H1 (cell line): ENCODE measurements around the gene CCDC80. TPM values are rescaled to one million over a fixed set of nuclear protein-coding genes. Genes with fewer than 3 reads are reported as not detected.

ENCODE experiments used
- CTCF ChIA-PET: fragments of 300-600 bp; sonication (Branson Sonifier 250); formaldehyde crosslinking; loops from one replicate; lab custom pipeline; 2021; ENCODE audit not compliant: partially characterized antibody; lab: Charles Lee
- POLR2A ChIA-PET: fragments of 300-600 bp; sonication (Branson Sonifier 250); formaldehyde crosslinking; loops from one replicate; lab custom pipeline; 2021; ENCODE audit warnings: inconsistent platforms; ENCODE audit not compliant: partially characterized antibody; lab: Charles Lee
- DNase-seq, 2 experiments: peaks; one replicate each; pipeline versions ENCODE4 v3.0.0 to v3.0.0-alpha.2; 2010 to 2022; ENCODE audit warnings: low spot score in 2 of 2, low read depth in 1 of 2, mixed read lengths in 1 of 2
- FAIRE-seq: peaks from 2 replicates; lab custom pipeline; 2011; peaks lifted over from hg19 to GRCh38; lab: Jason Lieb, UNC
- H2AFZ ChIP-seq: 2 replicates; pipeline ENCODE4 v1.8.1; 2012; ENCODE audit warnings: low read length, inconsistent platforms
- H2AK5ac ChIP-seq: 2 replicates; pipeline ENCODE4 v1.6.1; 2013; ENCODE audit warnings: low read depth, low read length
- H2BK120ac ChIP-seq: replicated peaks from 2 replicates; pipeline ENCODE3; 2013; ENCODE audit warnings: low read depth, low read length, inconsistent platforms
- H2BK12ac ChIP-seq: 2 replicates; pipeline ENCODE4 v1.6.1; 2013; ENCODE audit warnings: low read depth, low read length
- H2BK15ac ChIP-seq: 2 replicates; pipeline ENCODE4 v1.6.1; 2013; ENCODE audit warnings: low read length
- H2BK20ac ChIP-seq: 2 replicates; pipeline ENCODE4 v1.6.1; 2013; ENCODE audit warnings: low read length
- H2BK5ac ChIP-seq: 2 replicates; pipeline ENCODE4 v1.6.1; 2013; ENCODE audit warnings: low read depth, low read length
- H3K14ac ChIP-seq: 2 replicates; pipeline ENCODE4 v1.6.1; 2013; ENCODE audit warnings: inconsistent platforms; ENCODE audit not compliant: insufficient read length
- H3K18ac ChIP-seq: 2 replicates; pipeline ENCODE4 v1.6.1; 2013; ENCODE audit warnings: low read length; ENCODE audit errors: extremely low read depth
- H3K23ac ChIP-seq: 2 replicates; pipeline ENCODE4 v1.6.1; 2013; ENCODE audit warnings: inconsistent platforms; ENCODE audit not compliant: insufficient read length
- H3K23me2 ChIP-seq: 2 replicates; pipeline ENCODE4 v1.6.1; 2013; ENCODE audit warnings: low read depth, low read length
- H3K27ac ChIP-seq: 2 replicates; pipeline ENCODE4 v1.6.1; 2011; ENCODE audit warnings: low read depth, low read length, inconsistent platforms
- H3K27me3 ChIP-seq, 4 experiments: replicated peaks in 1 of 4; 1 replicate in 1 of 4; 2 replicates in 3 of 4; pipeline versions ENCODE4 v1.6.1 to v1.8.1; 2011 to 2013; ENCODE audit warnings: low read length in 3 of 4, mild to moderate bottlenecking in 3 of 4, inconsistent platforms in 2 of 4, mixed read lengths in 2 of 4, moderate library complexity in 1 of 4; ENCODE audit not compliant: control insufficient read depth in 3 of 4, insufficient read depth in 3 of 4; ENCODE audit errors: extremely low read depth in 1 of 4
- H3K36me3 ChIP-seq, 4 experiments: 2 replicates each; pipeline versions ENCODE4 v1.6.1 to v1.8.1; 2011 to 2013; ENCODE audit warnings: mild to moderate bottlenecking in 4 of 4, low read length in 3 of 4, moderate library complexity in 2 of 4, control low read depth in 1 of 4, inconsistent platforms in 1 of 4; ENCODE audit not compliant: insufficient read depth in 4 of 4, control insufficient read depth in 2 of 4
- H3K4ac ChIP-seq: replicated peaks from 2 replicates; pipeline ENCODE3; 2013; ENCODE audit warnings: low read length, low read depth, mixed read lengths, inconsistent platforms; ENCODE audit not compliant: insufficient read length
- H3K4me1 ChIP-seq, 4 experiments: replicated peaks in 1 of 4; 1 replicate in 1 of 4; 2 replicates in 3 of 4; pipeline versions ENCODE4 v1.6.1 to v1.8.1; 2011 to 2013; ENCODE audit warnings: low read length in 3 of 4, inconsistent platforms in 2 of 4, mixed read lengths in 1 of 4; ENCODE audit not compliant: insufficient read depth in 4 of 4, control insufficient read depth in 3 of 4
- H3K4me2 ChIP-seq, 2 experiments: 2 replicates each; pipeline versions ENCODE4 v1.6.1 to v1.8.1; 2011 to 2013; ENCODE audit warnings: low read depth in 2 of 2, low read length in 2 of 2, control low read depth in 1 of 2, inconsistent platforms in 1 of 2, mild to moderate bottlenecking in 1 of 2; ENCODE audit not compliant: insufficient read depth in 1 of 2
- H3K4me3 ChIP-seq, 4 experiments: fragments of 200-600, 300-600 bp in 1 of 4; sonication (generic), shearing (Covaris generic), sonication (Bioruptor Twin) in 1 of 4; 2 replicates each; pipeline versions ENCODE4 v1.5.1 to v1.8.1; 2011 to 2016; ENCODE audit warnings: low read length in 4 of 4, low read depth in 3 of 4, control low read depth in 2 of 4, inconsistent platforms in 2 of 4, mild to moderate bottlenecking in 2 of 4, mixed read lengths in 1 of 4, moderate library complexity in 1 of 4; ENCODE audit not compliant: insufficient read depth in 2 of 4; ENCODE audit errors: extremely low read depth in 1 of 4
- H3K56ac ChIP-seq: replicated peaks from 2 replicates; pipeline ENCODE3; 2013; ENCODE audit warnings: low read depth, mild to moderate bottlenecking, mixed read lengths, low read length, inconsistent platforms; ENCODE audit not compliant: insufficient read length
- H3K79me1 ChIP-seq: 2 replicates; pipeline ENCODE4 v1.6.1; 2013; ENCODE audit warnings: low read depth, low read length, control low read depth
- H3K79me2 ChIP-seq, 2 experiments: 2 replicates each; pipeline versions ENCODE4 v1.6.1 to v1.8.1; 2012 to 2013; ENCODE audit warnings: low read length in 2 of 2, mild to moderate bottlenecking in 2 of 2, inconsistent platforms in 1 of 2; ENCODE audit not compliant: insufficient read depth in 2 of 2, control insufficient read depth in 1 of 2
- H3K9ac ChIP-seq, 4 experiments: replicated peaks in 1 of 4; 1 replicate in 1 of 4; 2 replicates in 3 of 4; pipeline versions ENCODE4 v1.6.1 to v1.8.1; 2011 to 2013; ENCODE audit warnings: low read depth in 3 of 4, low read length in 3 of 4, control low read depth in 2 of 4, mild to moderate bottlenecking in 2 of 4, moderate library complexity in 2 of 4, inconsistent platforms in 1 of 4; ENCODE audit errors: extremely low read depth in 1 of 4
- H3K9me3 ChIP-seq, 2 experiments: 2 replicates each; pipeline versions ENCODE4 v1.6.1 to v1.8.1; 2012 to 2013; ENCODE audit warnings: mild to moderate bottlenecking in 2 of 2, moderate library complexity in 2 of 2, control low read depth in 1 of 2, inconsistent platforms in 1 of 2, low read depth in 1 of 2, low read length in 1 of 2, mixed read lengths in 1 of 2; ENCODE audit not compliant: insufficient read depth in 2 of 2
- H4K20me1 ChIP-seq, 2 experiments: replicated peaks in 1 of 2; 2 replicates each; pipeline versions ENCODE3 to v1.8.1; 2011 to 2013; ENCODE audit warnings: inconsistent platforms in 2 of 2, low read length in 2 of 2, mild to moderate bottlenecking in 1 of 2; ENCODE audit not compliant: insufficient read depth in 2 of 2, control insufficient read depth in 1 of 2
- H4K5ac ChIP-seq: 2 replicates; pipeline ENCODE4 v1.6.1; 2013; ENCODE audit warnings: low read length, low read depth, mixed read lengths, inconsistent platforms; ENCODE audit not compliant: insufficient read length
- H4K8ac ChIP-seq: 2 replicates; pipeline ENCODE4 v1.8.0; 2013; ENCODE audit warnings: mild to moderate bottlenecking, moderate library complexity, low read length, inconsistent platforms; ENCODE audit not compliant: insufficient read depth; ENCODE audit errors: extremely low read depth
- H4K91ac ChIP-seq: replicated peaks from 2 replicates; pipeline ENCODE3; 2013; ENCODE audit warnings: low read length, mixed read lengths, inconsistent platforms; ENCODE audit not compliant: insufficient read length
- BACH1 ChIP-seq: IDR thresholded peaks from 2 replicates; pipeline ENCODE4 v1.6.1; 2012; ENCODE audit warnings: low read length, improper control_type of control experiment
- BCL11A ChIP-seq, 2 experiments: IDR thresholded peaks; one replicate each; pipeline ENCODE4 v1.6.1; 2011; ENCODE audit warnings: low read depth in 2 of 2, low read length in 2 of 2, mild to moderate bottlenecking in 2 of 2
- CTCF ChIP-seq, 3 experiments: IDR thresholded peaks; 1 replicate in 2 of 3; 2 replicates in 1 of 3; pipeline versions ENCODE4 v1.5.1 to v1.6.1; 2011; ENCODE audit warnings: low read length in 3 of 3, mild to moderate bottlenecking in 3 of 3, inconsistent platforms in 2 of 3, low read depth in 1 of 3, moderate library complexity in 1 of 3; ENCODE audit not compliant: insufficient read depth in 1 of 3; ENCODE audit errors: control extremely low read depth in 1 of 3
- GABPA ChIP-seq: IDR thresholded peaks from 2 replicates; pipeline ENCODE4 v1.6.1; 2011; ENCODE audit warnings: mild to moderate bottlenecking, low read length, moderate library complexity, borderline replicate concordance; ENCODE audit not compliant: insufficient read depth
- RAD21 ChIP-seq, 2 experiments: IDR thresholded peaks in 1 of 2; conservative IDR thresholded peaks in 1 of 2; 2 replicates each; pipeline ENCODE4 v1.6.1; 2011; ENCODE audit warnings: low read depth in 2 of 2, low read length in 2 of 2, improper control_type of control experiment in 1 of 2, inconsistent platforms in 1 of 2, mild to moderate bottlenecking in 1 of 2, moderate library complexity in 1 of 2
- SIN3A ChIP-seq, 2 experiments: IDR thresholded peaks in 1 of 2; conservative IDR thresholded peaks in 1 of 2; 2 replicates each; pipeline ENCODE4 v1.6.1; 2011 to 2012; ENCODE audit warnings: low read length in 2 of 2, improper control_type of control experiment in 1 of 2, low read depth in 1 of 2, mild to moderate bottlenecking in 1 of 2
- TCF12 ChIP-seq: IDR thresholded peaks from 2 replicates; pipeline ENCODE4 v1.6.1; 2011; ENCODE audit warnings: low read depth, mild to moderate bottlenecking, low read length
- WGBS, 2 experiments: shearing (Covaris generic) in 1 of 2; methylation state at CpG; one replicate each; pipeline versions ENCODE4 v1.1.6 to v1.1.7; 2013 to 2015; ENCODE audit warnings: low lambda C conversion rate in 2 of 2, mixed read lengths in 2 of 2, inconsistent platforms in 1 of 2, low coverage in 1 of 2, missing lambda C conversion rate in 1 of 2; ENCODE audit not compliant: insufficient replicate concordance in 2 of 2, insufficient coverage in 1 of 2, insufficient read length in 1 of 2; ENCODE audit errors: extremely low coverage in 1 of 2, missing lambda C conversion rate in 1 of 2; 5-methylcytosine and 5-hydroxymethylcytosine counted together
- polyA plus RNA-seq, 7 experiments: library from polyadenylated mRNA; depleted of rRNA in 3 of 7; stranded (reverse) in 5 of 7; unstranded in 2 of 7; fragments of >200 nt in 5 of 7; fragments of 200-250 nt in 2 of 7; gene quantifications; 1 replicate in 5 of 7; 2 replicates in 1 of 7; 4 replicates in 1 of 7; pipeline versions ENCODE4 v1.2.1 to v1.2.3, GENCODE V29; 2011 to 2013; ENCODE audit warnings: missing spikeins in 2 of 7, mixed read lengths in 2 of 7
- total RNA-seq: library from RNA; stranded (reverse); fragmentation: NEBNext Ultra II Directional; extraction: Animal tissue kit (Norgen Biotek cat#: 25700); gene quantifications from 2 replicates; pipeline ENCODE4 v1.2.1, GENCODE V29; 2021

CCDC80 gene
- total and polyA plus RNA-seq, 2 of the 8 experiments (the other 6 are each of a cell fraction or from before 2014, with no cell fraction given), result 1.1 to 12.9 TPM

DNA sequence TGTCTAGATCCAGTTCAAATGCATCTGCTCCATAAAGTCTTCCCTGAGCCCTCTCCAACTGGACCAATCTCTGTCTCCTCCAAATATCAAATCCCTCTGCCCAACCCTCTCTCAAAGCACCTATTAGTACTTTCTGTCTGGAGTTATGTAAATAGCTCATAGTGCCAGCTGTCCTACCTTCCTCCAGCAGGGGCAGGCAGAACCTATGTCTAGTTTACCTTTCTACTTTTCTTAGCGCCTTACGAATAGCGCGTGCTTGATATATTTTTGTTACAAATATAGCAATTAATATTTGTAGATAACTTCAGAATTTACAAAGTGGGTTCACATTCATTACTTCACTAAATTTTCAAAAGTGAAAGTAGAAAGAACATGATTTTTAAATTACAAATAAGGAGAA lies 14.0 kb upstream of the CCDC80 start:
- FAIRE-seq (no peak), DNase-seq (no peak)
- H3K4me1 ChIP-seq, result no peaks in the 10 kb centered on the region
- no peak overlapping the region for H3K18ac ChIP-seq
- no peaks in the 10 kb centered on the region for H3K27me3 ChIP-seq
- H4K91ac ChIP-seq, result no peak overlapping the region
- no peak overlapping the region for H3K27ac ChIP-seq
- no peak overlapping the region for H2BK120ac ChIP-seq
- no peak overlapping the region for H4K8ac ChIP-seq
- H4K20me1 ChIP-seq, result no peaks in the 10 kb centered on the region
- no peak overlapping the region for H3K9ac ChIP-seq
- H3K23ac ChIP-seq, result no peak overlapping the region
- H3K14ac ChIP-seq, result no peak overlapping the region
- no peaks in the 10 kb centered on the region for H3K23me2 ChIP-seq
- H3K4me2 ChIP-seq, result no peak overlapping the region
- no peak overlapping the region for H3K56ac ChIP-seq
- WGBS, 2 experiments, result 97% methylated on average over 4 of the region's 4 CpGs; no CpG with 5 or more reads in 1 of the 2 experiments
- no peak overlapping the region for H2AFZ ChIP-seq
- no peaks in the 10 kb centered on the region for H3K79me2 ChIP-seq
- TF ChIP-seq RAD21 (IDR thresholded peaks at IDR 0.05 in 1 of 2, conservative IDR thresholded peaks at IDR 0.05 in 1 of 2; ENCODE audit: low read depth in 2 of 2, low read length in 2 of 2) (peak; percentile 49 to 56), BACH1 (no peak), CTCF (IDR thresholded peaks at IDR 0.05; ENCODE audit: control extremely low read depth in 1 of 3, insufficient read depth in 1 of 3, low read depth in 1 of 3, low read length in 3 of 3) (peak in 2 of 3 experiments; percentile 17 to 50; a peak in 2 of 4 replicates), BCL11A (IDR thresholded peaks at IDR 0.05; ENCODE audit: low read depth in 2 of 2, low read length in 2 of 2) (no peak), TCF12 (no peak), GABPA (no peak), SIN3A (conservative IDR thresholded peaks at IDR 0.05 in 1 of 2, IDR thresholded peaks at IDR 0.05 in 1 of 2; ENCODE audit: low read depth in 1 of 2, low read length in 2 of 2) (no peak)
- H2BK20ac ChIP-seq, result no peak overlapping the region
- CTCF ChIA-PET, result interaction anchor here (0.7 to 4.8 kb wide), 16 partner anchors 9 to 192 kb away, joined by 3 to 47 read pairs (median 3); no protein-coding TSS in a partner anchor
- no peak overlapping the region for H2AK5ac ChIP-seq
- H2BK5ac ChIP-seq, result no peak overlapping the region
- no peaks in the 10 kb centered on the region for H3K79me1 ChIP-seq
- H3K4ac ChIP-seq, result no peak overlapping the region
- no peak overlapping the region for H2BK15ac ChIP-seq
- POLR2A ChIA-PET, result interaction anchor here (2.2 kb wide), 1 partner anchor 14 kb away, joined by 6 read pairs; the partner anchor contains the start of gene CCDC80
- no peak overlapping the region for H2BK12ac ChIP-seq
- H4K5ac ChIP-seq, result no peak overlapping the region
- no peaks in the 10 kb centered on the region for H3K9me3 ChIP-seq
- H3K4me3 ChIP-seq, result no peak overlapping the region
- no peaks in the 10 kb centered on the region for H3K36me3 ChIP-seq
